GM12878 (cell line): Measurements from ENCODE around the gene AK5. TPM values are rescaled to one million over a fixed set of nuclear protein-coding genes. Genes with fewer than 3 reads are reported as not detected.

Source experiments
- ATAC-seq: fragments of 200-7000 bp; cut with Tn5 transposase; 3 replicates; pipeline ENCODE4 v1.9.1; 2020; ENCODE audit warnings: mild to moderate bottlenecking, moderate library complexity
- BruUV-seq: library from RNA; stranded (reverse); fragments of 400-500 nt; replicated peaks from 2 replicates; lab custom pipeline; 2021; lab: Mats Ljungman, UMichigan
- CTCF ChIA-PET: fragments of 300-600 bp; sonication (Branson Sonifier 250); formaldehyde crosslinking; extraction: SDS; loops from one replicate; lab custom pipeline; 2021; ENCODE audit warnings: inconsistent platforms; lab: Yijun Ruan, JAX
- POLR2A ChIA-PET: fragments of 350-600 bp; formaldehyde crosslinking; extraction: SDS; loops from one replicate; lab custom pipeline; 2021; ENCODE audit warnings: inconsistent platforms; lab: Charles Lee
- RAD21 ChIA-PET: fragments of 300-600 bp; sonication (Branson Sonifier 250); formaldehyde crosslinking; loops from one replicate; lab custom pipeline; 2023; ENCODE audit warnings: antibody characterized with exemption; ENCODE audit not compliant: unreplicated experiment; lab: Charles Lee
- SMC1A ChIA-PET: fragments of 300-600 bp; sonication (Branson Sonifier 250); formaldehyde crosslinking; loops from one replicate; lab custom pipeline; 2023; ENCODE audit not compliant: unreplicated experiment, uncharacterized antibody; lab: Charles Lee
- DNase-seq: peaks from one replicate; pipeline ENCODE4 v3.0.0-alpha.2; 2011; ENCODE audit warnings: low read depth, low spot score
- FAIRE-seq: peaks from 3 replicates; lab custom pipeline; 2011; peaks lifted over from hg19 to GRCh38; lab: Jason Lieb, UNC
- H2AFZ ChIP-seq: 2 replicates; pipeline ENCODE4 v1.6.0; 2011; ENCODE audit warnings: low read depth, low read length, control low read depth; ENCODE audit not compliant: control insufficient read depth
- H3K27ac ChIP-seq: 2 replicates; pipeline ENCODE4 v1.5.1; 2011; ENCODE audit warnings: control low read depth; ENCODE audit not compliant: control insufficient read depth, insufficient read depth
- H3K27me3 ChIP-seq, 2 experiments: replicated peaks in 1 of 2; 2 replicates each; pipeline versions ENCODE4 v1.6.0 to v1.6.1; 2011; ENCODE audit warnings: low read length in 1 of 2; ENCODE audit not compliant: control insufficient read depth in 2 of 2, insufficient read depth in 2 of 2
- H3K36me3 ChIP-seq, 2 experiments: 2 replicates each; pipeline ENCODE4 v1.5.1; 2011; ENCODE audit warnings: low read length in 1 of 2; ENCODE audit not compliant: control insufficient read depth in 2 of 2, insufficient read depth in 2 of 2
- H3K4me1 ChIP-seq: 2 replicates; pipeline ENCODE4 v1.6.1; 2011; ENCODE audit warnings: mild to moderate bottlenecking, low read length, moderate library complexity, mixed read lengths; ENCODE audit not compliant: control insufficient read depth, insufficient read depth
- H3K4me2 ChIP-seq: 2 replicates; pipeline ENCODE4 v1.6.0; 2011; ENCODE audit warnings: control low read depth; ENCODE audit not compliant: control insufficient read depth, insufficient read depth
- H3K4me3 ChIP-seq: fragments of 200-600 bp; sonication (generic); 2 replicates; pipeline ENCODE4 v1.5.1; 2016
- H3K79me2 ChIP-seq: 2 replicates; pipeline ENCODE4 v1.6.0; 2011; ENCODE audit warnings: low read length; ENCODE audit not compliant: control insufficient read depth, insufficient read depth
- H3K9ac ChIP-seq: 2 replicates; pipeline ENCODE4 v1.8.0; 2011; ENCODE audit warnings: low read length, control low read depth, mixed read lengths; ENCODE audit not compliant: control insufficient read depth, insufficient read depth
- H3K9me3 ChIP-seq: replicated peaks from 3 replicates; pipeline ENCODE4 v1.5.1; 2011; ENCODE audit warnings: mild to moderate bottlenecking, low read length; ENCODE audit not compliant: control insufficient read depth, insufficient read depth
- H4K20me1 ChIP-seq: 2 replicates; pipeline ENCODE4 v1.6.0; 2011; ENCODE audit not compliant: control insufficient read depth, insufficient read depth
- E2F8 ChIP-seq: fragments of 450-650 bp; IDR thresholded peaks from 2 replicates; pipeline ENCODE4 v1.6.1; 2018; ENCODE audit warnings: mild to moderate bottlenecking, low read depth, moderate library complexity; ENCODE audit not compliant: partially characterized antibody
- IKZF1 ChIP-seq: fragments of 450-650 bp; conservative IDR thresholded peaks from 2 replicates; pipeline ENCODE4 v1.6.1; 2017; ENCODE audit warnings: antibody characterized with exemption, mild to moderate bottlenecking
- KAT2A ChIP-seq: conservative IDR thresholded peaks from 2 replicates; pipeline ENCODE4 v1.6.1; 2011; ENCODE audit warnings: low read depth, low read length; ENCODE audit not compliant: control insufficient read depth
- MYB ChIP-seq: fragments of 150-350 bp; IDR thresholded peaks from 2 replicates; pipeline ENCODE4 v1.6.1; 2014; ENCODE audit warnings: mild to moderate bottlenecking, low read depth, low read length, borderline replicate concordance
- SPI1 ChIP-seq: IDR thresholded peaks from 2 replicates; pipeline ENCODE4 v1.6.1; 2011; ENCODE audit warnings: low read depth, mild to moderate bottlenecking, low read length, moderate library complexity, borderline replicate concordance; ENCODE audit not compliant: insufficient read depth
- ZBED1 ChIP-seq: IDR thresholded peaks from 2 replicates; pipeline ENCODE4 v1.6.1; 2016; ENCODE audit warnings: borderline replicate concordance
- ZNF217 ChIP-seq: fragments of 450-650 bp; IDR thresholded peaks from 2 replicates; pipeline ENCODE4 v1.6.1; 2017; ENCODE audit warnings: antibody characterized with exemption, mild to moderate bottlenecking
- WGBS: methylation state at CpG from one replicate; pipeline ENCODE4 v1.1.6; 2016; ENCODE audit warnings: low lambda C conversion rate; ENCODE audit not compliant: insufficient replicate concordance, insufficient coverage; ENCODE audit errors: missing lambda C conversion rate; 5-methylcytosine and 5-hydroxymethylcytosine counted together
- in situ Hi-C: fragments of 300-500 bp; cut with MboI; formaldehyde crosslinking; loops from 9 replicates; pipeline ENCODE4 v1.14.3; 2018; ENCODE audit warnings: mixed read lengths
- intact Hi-C: fragments of 100-400 bp; cut with micrococcal nuclease; formaldehyde crosslinking; loops from one replicate; pipeline ENCODE4 v1.14.2; 2022; ENCODE audit not compliant: unreplicated experiment
- polyA plus RNA-seq, 11 experiments: library from polyadenylated mRNA; depleted of rRNA in 4 of 11; unstranded in 6 of 11; stranded (reverse) in 5 of 11; fragments of >200 nt; fragmentation: Nextera tagmentation in 4 of 11; fragmentation: Illumina TruSeq in 1 of 11; extraction: Ambion mirVana in 4 of 11; extraction: Trizol in 1 of 11; gene quantifications; 1 replicate in 1 of 11; 2 replicates in 10 of 11; pipeline versions ENCODE4 v1.2.1 to v1.2.3, GENCODE V29; 2011 to 2016; ENCODE audit warnings: inconsistent platforms in 2 of 11, missing spikeins in 2 of 11, low read depth in 1 of 11
- total RNA-seq, 4 experiments: library from RNA; depleted of rRNA in 3 of 4; stranded (reverse); fragments of >200 nt in 3 of 4; fragmentation: Illumina TruSeq in 1 of 4; extraction: Trizol in 1 of 4; gene quantifications; 2 replicates each; pipeline versions ENCODE4 v1.2.1 to v1.2.3, GENCODE V29; 2013 to 2021

Gene AK5
- total and polyA plus RNA-seq, 10 of the 15 experiments (the other 5 are each of a cell fraction or from before 2014, with no cell fraction given) = 0.08 to 0.33 TPM; not detected in 8

DNA sequence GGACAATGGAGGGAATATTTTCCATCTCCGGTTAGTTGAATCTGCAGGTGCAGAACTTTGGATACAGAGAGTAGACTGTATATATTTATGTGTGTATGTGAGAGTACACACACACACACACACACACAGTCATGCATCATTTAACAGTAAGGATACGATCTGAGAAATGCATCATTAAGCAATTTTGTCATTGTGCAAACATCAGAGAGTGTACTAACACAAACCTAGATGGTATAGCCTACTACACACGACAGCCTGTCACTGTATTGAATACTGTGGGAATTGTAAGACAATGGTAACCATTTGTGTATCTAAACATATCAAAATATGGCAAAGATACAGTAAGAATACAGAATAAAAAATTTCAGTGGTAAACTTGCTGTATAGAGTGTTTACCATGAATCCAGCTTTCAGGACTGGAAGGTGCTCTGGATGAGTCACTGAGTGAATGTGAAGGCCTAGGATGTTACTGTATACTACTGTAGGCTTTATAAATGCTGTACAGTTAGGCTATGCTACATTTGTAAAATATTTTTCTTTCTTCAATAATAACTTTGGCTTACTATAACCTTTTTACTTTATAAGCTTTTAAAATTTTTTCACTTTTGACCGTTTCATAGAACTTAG is 262.1 kb downstream of the AK5 start:
- CTCF ChIA-PET = interaction anchor here (1.0 kb wide), 1 partner anchor 11 kb away, joined by 7 read pairs; no protein-coding TSS in a partner anchor
- Histone ChIP-seq H3K4me1 (peaks cover 26% of the 10 kb centered on the region), H3K36me3 (no peaks in the 10 kb centered on the region), H2AFZ (no peak overlapping the region), H4K20me1 (no peaks in the 10 kb centered on the region), H3K4me2 (no peak overlapping the region), H3K27ac (no peak overlapping the region), H3K9me3 (no peaks in the 10 kb centered on the region), H3K27me3 (no peaks in the 10 kb centered on the region), H3K79me2 (no peaks in the 10 kb centered on the region), H3K4me3 (no peak overlapping the region), H3K9ac (no peak overlapping the region)
- DNase-seq (no peak), FAIRE-seq (no peak), ATAC-seq (no peak)
- RAD21 ChIA-PET = interaction anchor here (0.9 kb wide), 2 partner anchors 10 to 48 kb away, joined by 3 to 5 read pairs; no protein-coding TSS in a partner anchor
- WGBS = 48% methylated on average over 4 of the region's 4 CpGs
- SMC1A ChIA-PET = interaction anchor here (0.9 to 1.5 kb wide), 2 partner anchors 25 to 30 kb away, joined by 3 to 5 read pairs; no protein-coding TSS in a partner anchor
- POLR2A ChIA-PET = no interaction called here
- intact Hi-C loops (loop anchor here (10.0 kb wide), 1 partner anchor 361 kb away; no protein-coding TSS in a partner anchor), in situ Hi-C loops (no loop called here)
- TF ChIP-seq ZNF217 = no peak
- TF ChIP-seq SPI1 = no peak
- no peak for TF ChIP-seq KAT2A
- no peak for TF ChIP-seq ZBED1
- TF ChIP-seq E2F8 = no peak
- TF ChIP-seq MYB = no peak
- no peak for TF ChIP-seq IKZF1
- BruUV-seq = no TSS peak
